Measurements from ENCODE around the gene IGFBP3. TPM values are rescaled to one million over a fixed set of nuclear protein-coding genes. Genes with fewer than 3 reads are reported as not detected.
"Not testable (repeated sequence)": the region's sequence is repeated elsewhere in the genome, so short reads cannot be mapped to it uniquely, and the experiment has no call there.

Gene IGFBP3
- total and polyA plus RNA-seq, 2 of the 13 experiments (the other 11 are each of a cell fraction or from before 2014, with no cell fraction given): 57.5 TPM; not detected in 1

DNA sequence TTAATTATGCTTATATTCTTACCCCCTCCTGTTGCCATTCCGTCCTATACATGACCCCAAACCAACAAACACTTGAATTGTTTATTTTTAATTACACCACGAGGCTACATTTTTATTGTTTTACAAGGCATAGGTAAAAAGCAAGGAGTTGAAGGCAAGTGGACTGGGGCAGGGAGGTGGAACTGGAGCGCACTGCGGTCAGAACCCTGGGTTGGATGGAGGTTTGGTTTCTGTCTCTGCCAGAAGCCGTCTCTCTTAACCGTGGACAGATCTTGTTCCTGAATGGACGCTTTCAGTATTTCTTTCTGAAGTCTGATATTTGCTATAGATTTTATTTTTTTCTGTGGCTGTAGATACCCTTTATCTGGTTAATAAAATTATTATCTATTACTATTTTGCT is 19.9 kb upstream of the IGFBP3 start:
- H3K4me2 ChIP-seq (ENCODE audit: low read depth, low read length): no peak overlapping the region
- no peak for DNase-seq (ENCODE audit: low spot score)
- no peak for ATAC-seq
- peaks cover 21% of the 10 kb centered on the region; the same call in 1 of the 2 replicates for H3K4me1 ChIP-seq (ENCODE audit: insufficient read depth, low read length)
- in situ Hi-C loops (cut with HindIII; ENCODE audit: extremely low pct_ligation_motif_present, low pct_unique_long_range_greater_than_20kb) (loop anchor here (25.0 kb wide), 1 partner anchor 171 kb away; no protein-coding TSS in a partner anchor), intact Hi-C loops (cut with micrococcal nuclease; ENCODE audit: unreplicated experiment) (no loop called here)
- 61% methylated on average over 7 of the region's 7 CpGs for WGBS (ENCODE audit: low lambda C conversion rate)
- peaks cover 1 to 3% of the 10 kb centered on the region in 2 experiments; a peak in 2 of 5 replicates for H3K27me3 ChIP-seq (ENCODE audit: control insufficient read depth in 1 of 2, insufficient read depth in 2 of 2, low read length in 2 of 2)
- no peak overlapping the region for H3K27ac ChIP-seq (ENCODE audit: extremely low read length, insufficient read depth, low read length)
- CTCF ChIA-PET (ENCODE audit: low intra/inter-chr PET ratio, low total read pairs): no interaction called here
- H3K79me2 ChIP-seq (ENCODE audit: insufficient read depth, low read length): no peaks in the 10 kb centered on the region
- no peaks in the 10 kb centered on the region for H3K36me3 ChIP-seq (replicated peaks in 1 of 2; ENCODE audit: control insufficient read depth in 1 of 2, insufficient read depth in 2 of 2, low read length in 2 of 2)
- H2AFZ ChIP-seq (ENCODE audit: low read length): peak overlapping the region; percentile 11
- POLR2A ChIA-PET: no interaction called here
- no peaks in the 10 kb centered on the region for H4K20me1 ChIP-seq (ENCODE audit: insufficient read depth, low read length)
- no TSS peak for BruUV-seq (replicated peaks)
- TF ChIP-seq ZNF282 (IDR thresholded peaks at IDR 0.05; ENCODE audit: partially characterized antibody) (no peak), ZNF33B (CRISPR knock-in tag; IDR thresholded peaks at IDR 0.05) (no peak), ZFP36L1 (CRISPR knock-in tag; IDR thresholded peaks at IDR 0.05) (no peak), NFE2 (CRISPR knock-in tag; IDR thresholded peaks at IDR 0.05) (no peak), MEIS2 (CRISPR knock-in tag; IDR thresholded peaks at IDR 0.05) (no peak), RFX1 (IDR thresholded peaks at IDR 0.05) (no peak), ZBTB34 (CRISPR knock-in tag; IDR thresholded peaks at IDR 0.05) (no peak)
- no peak overlapping the region for H3K9ac ChIP-seq (ENCODE audit: insufficient read depth, low read depth, low read length)
- no peak overlapping the region for H3K4me3 ChIP-seq (replicated peaks in 1 of 3; ENCODE audit: insufficient read depth in 1 of 3, low read depth in 2 of 3, low read length in 3 of 3)
- H3K9me3 ChIP-seq (ENCODE audit: low read length): no peaks in the 10 kb centered on the region
- no peak for FAIRE-seq

DNA sequence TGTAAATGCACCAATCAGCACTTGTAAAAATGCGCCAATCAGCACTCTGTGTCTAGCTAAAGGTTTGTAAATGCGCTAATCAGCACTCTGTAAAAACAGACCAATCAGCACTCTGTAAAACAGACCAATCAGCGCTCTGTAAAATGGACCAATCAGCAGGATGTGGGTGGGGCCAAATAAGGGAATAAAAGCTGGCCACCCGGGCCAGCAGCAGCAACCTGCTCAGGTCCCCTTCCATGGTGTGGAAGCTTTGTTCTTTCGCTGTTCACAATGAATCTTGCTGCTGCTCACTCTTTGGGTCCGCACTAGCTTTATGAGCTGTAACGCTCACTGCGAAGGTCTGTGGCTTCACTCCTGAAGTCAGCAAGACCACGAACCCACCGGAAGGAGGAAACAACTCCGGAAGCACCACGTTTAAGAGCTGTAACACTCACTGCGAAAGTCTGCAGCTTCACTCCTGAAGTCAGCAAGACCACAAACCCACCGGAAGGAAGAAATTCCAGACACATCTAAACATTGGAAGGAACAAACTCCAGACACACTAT is 19.2 kb upstream of the IGFBP3 start:
- ATAC-seq; POLR2A ChIA-PET; BruUV-seq (replicated peaks); H3K36me3 ChIP-seq (replicated peaks in 1 of 2; ENCODE audit: control insufficient read depth in 1 of 2, insufficient read depth in 2 of 2, low read length in 2 of 2); H3K27ac ChIP-seq (ENCODE audit: extremely low read length, insufficient read depth, low read length); CTCF ChIA-PET (ENCODE audit: low intra/inter-chr PET ratio, low total read pairs); H4K20me1 ChIP-seq (ENCODE audit: insufficient read depth, low read length); H2AFZ ChIP-seq (ENCODE audit: low read length); H3K9me3 ChIP-seq (ENCODE audit: low read length); intact Hi-C loops (cut with micrococcal nuclease; ENCODE audit: unreplicated experiment); H3K79me2 ChIP-seq (ENCODE audit: insufficient read depth, low read length); H3K9ac ChIP-seq (ENCODE audit: insufficient read depth, low read depth, low read length); H3K4me3 ChIP-seq (replicated peaks in 1 of 3; ENCODE audit: insufficient read depth in 1 of 3, low read depth in 2 of 3, low read length in 3 of 3); H3K4me2 ChIP-seq (ENCODE audit: low read depth, low read length); DNase-seq (ENCODE audit: low spot score); H3K27me3 ChIP-seq (ENCODE audit: control insufficient read depth in 1 of 2, insufficient read depth in 2 of 2, low read length in 2 of 2); FAIRE-seq: not testable (repeated sequence)
- 75% methylated on average over 10 of the region's 14 CpGs for WGBS (ENCODE audit: low lambda C conversion rate)
- in situ Hi-C loops (cut with HindIII; ENCODE audit: extremely low pct_ligation_motif_present, low pct_unique_long_range_greater_than_20kb): loop anchor here (25.0 kb wide), 1 partner anchor 172 kb away; no protein-coding TSS in a partner anchor
- TF ChIP-seq MAFF (IDR thresholded peaks at IDR 0.05; ENCODE audit: low read depth, low read length): 0 out of 2 replicates have a peak, but pooled peaks have one; percentile 6
- peak; percentile 33; the same call in 1 of the 2 replicates for TF ChIP-seq NFYB (CRISPR knock-in tag; IDR thresholded peaks at IDR 0.05)
- H3K4me1 ChIP-seq (ENCODE audit: insufficient read depth, low read length): peaks cover 21% of the 10 kb centered on the region; the same call in 1 of the 2 replicates

Data from HepG2 (cell line).